SIG-M5 treated with dmso at 0.1 percent for 504 hours (cell line): ENCODE data around the gene LAMB2.

Experiments used
- DNase-seq: peaks from one replicate; lab custom pipeline; 2025; ENCODE audit not compliant: unreplicated experiment; lab: John Stamatoyannopoulos, UW

The LAMB2 gene

GRCh38 chr3:49161808-49162530 is 29.1 kb upstream of the LAMB2 start:
- peak; percentile 76 for DNase-seq

DNA sequence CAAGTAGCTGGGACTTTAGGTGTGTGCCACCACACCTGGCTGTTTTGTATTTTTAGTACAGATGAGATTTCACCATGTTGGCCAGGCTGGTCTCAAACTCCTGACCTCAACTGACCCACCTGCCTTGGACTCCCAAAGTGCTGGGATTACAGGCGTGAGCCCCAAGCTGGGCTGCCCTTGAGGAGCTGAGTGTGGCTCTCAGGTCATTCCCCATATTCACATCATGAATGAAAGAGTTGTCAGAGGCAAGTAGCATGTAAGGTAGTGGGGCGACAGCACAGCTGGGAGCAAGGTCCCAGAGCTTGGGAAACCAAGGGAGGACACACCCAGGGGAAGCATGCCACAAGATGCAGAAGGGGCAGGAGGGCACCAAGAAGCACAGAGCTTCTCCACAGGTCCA is 28.3 kb upstream of the LAMB2 start:
- no peak for DNase-seq

GRCh38 chr3:49158792-49159191 is 25.9 kb upstream of the LAMB2 start:
- no peak for DNase-seq

DNA sequence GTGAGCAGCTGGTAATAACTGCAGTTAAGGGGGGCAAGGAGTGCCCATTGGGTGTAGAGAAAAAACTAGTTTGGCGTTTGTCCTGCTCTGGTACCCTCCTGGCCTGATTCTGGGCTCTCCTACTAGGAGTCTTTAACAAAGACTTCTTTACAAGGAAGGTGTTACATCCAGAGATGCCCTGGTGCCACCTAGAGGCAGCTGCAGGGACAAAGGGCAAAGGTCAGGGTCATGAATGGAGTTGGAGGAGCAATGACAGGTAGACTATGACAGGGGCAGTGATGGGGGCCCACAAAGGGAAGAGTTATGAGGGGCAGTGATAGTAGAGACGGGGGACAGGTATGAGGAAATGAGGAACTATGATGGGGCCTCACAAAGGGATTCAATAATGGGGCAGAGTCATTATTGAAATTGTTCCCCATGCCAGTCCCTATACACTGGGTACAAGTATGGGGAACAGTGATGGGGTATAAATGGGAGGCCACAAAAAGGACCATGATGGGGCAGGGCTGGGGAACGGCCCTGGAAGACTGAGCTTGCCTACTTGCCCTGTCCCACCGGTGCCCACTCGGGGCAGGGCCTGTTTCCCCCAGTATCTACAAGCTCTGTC is 25.4 kb upstream of the LAMB2 start:
- DNase-seq, result peak; percentile 30

DNA sequence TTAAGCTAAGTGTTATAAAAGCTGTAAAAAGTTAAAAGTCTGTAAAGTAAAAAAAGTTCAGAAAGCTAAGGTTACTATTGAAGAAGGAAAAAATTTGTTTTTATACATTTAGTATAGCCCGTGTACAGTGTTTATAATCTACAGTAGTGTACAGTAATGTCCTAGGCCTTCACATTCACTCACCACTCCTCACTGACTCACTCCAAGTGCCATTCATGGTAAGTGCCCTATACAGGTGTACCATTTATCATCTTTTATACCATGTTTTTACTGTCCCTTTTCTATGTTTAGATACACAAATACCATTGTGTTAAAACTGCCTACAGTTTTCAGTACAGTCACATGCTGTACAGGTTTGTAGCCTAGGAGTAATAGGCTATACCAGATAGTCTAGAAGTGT is 24.4 kb upstream of the LAMB2 start:
- no peak for DNase-seq

DNA sequence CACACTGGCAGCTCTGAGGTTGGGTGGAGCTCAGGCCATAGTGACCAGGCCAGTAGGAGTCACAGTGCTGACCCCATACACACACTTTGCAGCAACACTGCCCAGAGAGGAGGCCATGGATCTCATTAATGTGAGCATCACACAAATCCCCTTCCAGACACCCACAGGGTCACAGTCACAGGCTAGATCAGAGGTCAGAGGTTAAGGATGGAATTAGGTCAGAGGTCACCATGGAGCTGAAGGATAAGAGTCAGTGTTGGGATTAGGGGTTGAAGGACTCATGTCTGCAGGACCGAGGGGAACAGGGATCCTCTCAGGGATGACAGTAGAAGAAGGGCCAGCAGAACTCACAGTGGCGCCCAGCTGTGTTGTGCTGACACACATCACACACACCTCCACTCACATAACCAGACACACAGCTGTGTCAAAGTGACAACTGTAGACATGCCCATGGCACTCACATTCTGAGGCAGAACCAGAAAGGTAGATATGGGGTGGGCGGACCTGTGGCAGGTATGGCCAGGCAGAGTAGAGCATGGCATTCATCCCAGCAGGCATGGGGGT is 20.6 kb upstream of the LAMB2 start:
- DNase-seq, result no peak

GRCh38 chr3:49151610-49152009 is 18.8 kb upstream of the LAMB2 start:
- no peak for DNase-seq

DNA sequence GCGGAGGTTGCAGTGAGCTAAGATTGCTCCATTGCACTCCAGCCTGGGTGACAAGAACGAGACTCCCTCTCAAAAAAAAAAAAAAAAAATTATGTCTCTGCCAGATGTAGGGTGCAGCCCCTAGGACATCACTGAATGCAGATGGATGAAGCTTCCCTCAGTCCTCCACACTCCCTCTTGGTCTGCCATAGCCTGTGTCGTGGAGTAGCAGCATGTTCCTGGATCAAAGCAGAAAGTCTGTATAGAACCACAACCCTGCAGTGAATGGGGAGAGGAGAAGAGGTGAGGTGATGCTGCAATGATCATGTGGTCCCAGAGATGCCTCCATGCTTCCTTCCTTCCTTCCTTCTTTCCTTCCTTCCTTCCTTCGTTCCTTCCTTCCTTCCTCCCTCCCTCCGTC is 15.3 kb upstream of the LAMB2 start:
- DNase-seq, result no peak

- DNase-seq, result no peak
Measured at GRCh38 chr3:49140080-49140479, 7.2 kb upstream of the LAMB2 start.

DNA sequence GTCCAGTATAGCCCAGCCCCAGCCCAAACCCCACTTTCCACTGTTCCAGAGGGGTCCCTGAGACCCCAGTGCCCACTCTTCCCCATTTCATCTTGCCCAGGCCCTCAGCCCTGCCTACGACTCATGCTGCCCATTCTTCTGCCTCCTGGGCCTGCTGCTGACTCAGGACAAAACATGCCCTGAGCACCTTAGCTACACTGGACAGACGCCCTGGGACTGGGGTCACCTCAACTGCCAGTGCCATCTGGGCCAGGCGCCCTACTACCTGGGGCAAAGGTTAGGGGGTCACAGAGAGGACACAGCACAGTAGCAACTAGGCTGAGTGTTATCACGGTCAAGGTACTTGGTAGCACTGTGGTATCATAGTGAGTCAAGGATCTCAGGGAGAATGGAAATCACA is 2.6 kb upstream of the LAMB2 start:
- DNase-seq, result no peak

DNA sequence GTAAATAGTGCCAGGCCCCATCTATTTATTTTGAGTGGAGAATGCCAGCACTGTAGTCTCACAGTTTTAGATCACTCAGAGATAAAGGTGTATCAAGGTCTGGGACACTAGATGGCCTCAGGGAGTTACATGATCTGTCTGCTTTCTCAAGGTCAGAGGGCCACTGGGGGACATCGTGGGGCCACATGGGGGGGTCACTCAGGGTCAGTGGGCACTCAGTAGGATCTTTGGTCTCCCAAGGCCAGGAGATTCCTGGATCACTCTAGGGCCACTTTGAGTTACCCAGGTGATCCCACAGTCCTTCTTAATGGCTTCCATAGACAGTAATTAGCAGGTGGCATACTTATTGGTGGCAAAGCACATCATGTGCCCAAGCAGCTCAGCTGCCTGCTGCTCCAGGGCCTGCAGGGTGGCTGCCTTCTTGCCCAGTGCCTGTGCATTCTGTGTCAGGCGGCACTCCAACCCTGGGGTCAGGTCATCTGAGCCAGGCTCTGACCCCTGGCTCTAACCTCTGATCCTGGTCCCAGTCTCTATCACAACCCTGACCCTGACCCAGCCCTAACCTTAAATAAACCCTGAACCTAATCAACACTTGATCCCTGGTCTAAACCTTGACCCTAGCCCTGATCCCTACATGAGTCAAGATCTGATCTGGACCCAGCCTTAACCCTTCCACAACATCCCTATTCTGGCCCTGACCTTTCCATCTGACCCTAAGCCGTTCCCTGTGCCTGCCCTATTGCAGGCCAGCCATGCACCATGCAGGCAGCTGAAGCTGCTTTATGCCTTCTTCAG is 1.8 kb upstream of the LAMB2 start:
- DNase-seq, result no peak

DNA sequence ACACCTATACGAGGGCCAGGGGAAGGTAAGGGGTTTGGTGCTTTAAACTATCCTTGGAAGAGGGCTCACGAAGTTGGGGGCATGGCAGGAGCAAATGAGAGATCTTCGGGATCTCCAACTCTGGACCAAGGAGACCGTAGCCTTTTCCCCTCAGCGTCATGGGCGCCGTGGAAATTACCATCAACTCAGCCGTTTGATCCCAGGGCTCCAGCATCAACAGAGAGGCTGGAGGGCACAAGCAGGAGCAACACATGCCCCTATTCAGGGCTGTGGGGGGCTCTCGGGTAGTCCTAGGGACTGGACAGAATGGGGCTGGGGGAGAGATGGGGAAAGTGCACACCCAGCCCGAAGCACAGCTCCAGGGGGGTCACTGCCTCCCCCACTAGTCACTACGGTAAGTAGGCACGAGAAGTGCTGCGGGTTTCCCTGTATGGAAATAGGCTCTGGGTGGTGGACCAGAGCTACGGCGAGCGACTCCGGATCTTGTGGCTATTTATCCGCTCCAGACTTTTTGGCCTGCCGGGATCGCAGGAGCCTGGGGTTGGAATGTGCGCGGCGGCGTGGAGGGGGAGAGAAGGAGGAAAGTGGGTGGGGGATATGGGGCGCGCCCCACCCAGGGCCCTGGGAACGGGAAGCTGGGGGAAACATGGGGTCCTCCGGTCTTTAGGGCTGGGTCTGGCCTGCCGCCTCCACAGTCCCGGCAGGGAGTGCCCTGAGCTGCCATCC is 539 bp upstream of the LAMB2 start:
- no peak for DNase-seq

DNA sequence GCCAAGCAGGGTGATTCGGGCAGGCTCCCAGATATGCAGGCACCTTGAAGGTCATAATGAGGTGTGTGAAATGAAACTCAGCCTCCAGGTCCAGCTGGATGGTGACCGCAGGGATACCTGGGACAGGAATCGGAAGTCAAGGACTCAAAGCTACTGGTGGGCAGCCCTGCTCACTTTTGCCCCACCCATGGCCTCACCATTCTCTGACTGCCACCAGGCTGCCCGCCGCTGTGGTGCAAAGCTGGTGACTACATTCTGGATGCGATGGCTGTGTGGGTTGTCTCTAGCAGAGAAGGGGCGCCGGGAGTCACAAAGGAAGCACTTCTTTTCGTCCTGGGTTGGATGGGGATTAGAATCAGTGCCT is 795 bp downstream of the LAMB2 start:
- DNase-seq, result no peak

GRCh38 chr3:49131576-49131975 is 1.3 kb downstream of the LAMB2 start:
- no peak for DNase-seq

DNA sequence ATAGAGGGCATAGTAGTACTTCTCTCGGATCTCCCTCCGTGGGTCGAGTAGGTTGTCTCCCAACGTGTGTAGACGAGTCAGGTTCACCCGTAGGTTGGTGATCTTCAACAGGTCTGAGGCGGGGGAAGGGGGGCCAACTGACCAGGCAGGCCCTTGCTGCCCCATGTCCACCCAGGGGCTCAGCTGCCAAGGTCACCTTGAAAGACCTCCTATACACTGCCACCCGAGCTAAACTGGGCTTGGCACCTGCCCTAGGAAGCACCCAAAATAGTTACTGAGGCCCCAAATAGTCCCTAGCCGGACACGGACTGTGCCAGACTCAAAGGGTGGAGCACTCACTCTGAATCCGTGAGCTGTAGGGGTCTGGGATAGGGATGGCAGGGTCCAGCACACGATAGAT is 1.8 kb downstream of the LAMB2 start:
- DNase-seq, result no peak

DNA sequence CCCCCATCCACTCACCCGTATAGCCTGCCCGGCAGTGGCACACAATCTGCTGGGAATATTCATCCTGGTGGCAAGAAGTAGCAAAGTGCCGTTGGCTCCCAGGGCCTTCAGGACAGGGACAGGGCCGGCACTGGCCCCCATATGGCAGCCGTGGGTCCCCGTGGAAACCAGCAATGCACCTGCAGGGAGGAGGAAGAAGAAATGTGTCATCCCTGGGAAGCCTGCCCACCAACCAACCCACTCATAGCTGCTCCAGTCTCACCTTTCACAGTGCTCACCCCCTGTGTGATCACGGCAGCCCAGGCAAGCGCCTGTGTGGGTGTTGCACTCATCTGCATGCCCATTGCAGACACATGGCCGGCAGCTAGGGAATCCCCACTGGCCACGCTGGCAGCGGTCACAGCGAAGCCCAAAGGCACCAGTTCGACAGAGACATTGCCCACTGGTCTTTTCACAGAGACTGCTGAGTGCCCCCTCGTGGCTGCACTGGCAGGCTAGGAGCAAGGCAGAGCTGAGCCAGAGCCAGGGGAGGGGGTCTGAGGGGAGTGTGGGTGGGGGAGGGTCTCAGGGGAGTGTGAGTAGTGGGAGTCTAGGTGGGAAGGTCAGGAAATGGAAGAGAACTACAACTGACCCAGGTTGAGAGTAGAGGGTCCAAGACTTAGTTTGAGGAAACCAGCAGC is 7.7 kb downstream of the LAMB2 start:
- DNase-seq, result no peak

DNA sequence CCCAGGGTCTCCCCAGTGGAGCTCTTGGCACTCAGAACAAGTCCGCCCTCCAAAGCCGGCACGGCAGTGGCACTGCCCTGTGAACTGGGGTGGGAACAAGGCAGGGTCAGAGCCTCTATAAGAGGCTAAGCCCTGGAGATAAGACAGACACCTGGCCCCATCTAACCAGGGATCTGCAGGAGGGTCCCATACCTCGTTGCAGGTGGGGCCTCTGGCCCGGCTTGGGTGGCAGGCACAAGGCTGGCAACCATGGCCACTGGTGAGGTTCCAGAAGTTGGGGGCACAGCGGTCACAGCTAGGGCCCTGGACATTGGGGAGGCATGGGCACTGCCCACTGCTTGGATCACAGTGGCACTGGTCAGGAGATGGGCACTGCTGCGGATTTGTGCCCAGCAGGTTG is 8.6 kb downstream of the LAMB2 start:
- DNase-seq, result no peak

- no peak for DNase-seq
Measured at GRCh38 chr3:49123687-49124086, 9.2 kb downstream of the LAMB2 start.

DNA sequence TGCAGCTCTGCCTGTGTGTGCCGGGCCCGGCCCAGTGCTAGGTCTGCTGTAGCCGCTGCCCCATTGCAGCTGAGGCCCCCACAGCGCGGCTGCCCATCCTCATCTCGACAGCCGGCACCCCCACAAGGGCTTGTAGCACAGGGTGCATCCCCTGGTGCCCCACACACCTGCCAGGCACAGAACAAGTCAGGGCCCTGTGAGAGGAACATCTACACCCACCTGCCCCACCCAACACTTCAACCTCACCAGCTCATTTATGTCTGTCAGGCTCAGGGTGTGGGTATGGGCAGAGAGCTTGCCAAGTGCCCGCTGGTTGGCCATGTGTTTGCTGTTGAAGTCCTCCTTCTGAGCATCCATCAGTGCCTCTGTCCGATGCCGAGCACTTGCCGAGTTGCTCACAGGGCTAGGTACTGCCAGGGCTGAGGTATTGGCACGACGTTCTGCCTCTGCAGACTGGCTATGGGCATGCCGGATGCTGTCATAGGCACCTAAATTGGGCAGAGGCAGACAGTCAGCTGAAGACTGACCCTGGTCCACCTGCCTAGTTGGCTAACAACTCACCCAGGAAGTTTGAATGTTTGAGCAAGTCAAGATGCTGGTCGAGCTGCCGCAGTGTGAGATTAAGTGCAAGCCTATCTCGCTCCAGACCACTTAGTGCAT is 9.8 kb downstream of the LAMB2 start:
- no peak for DNase-seq

- DNase-seq, result no peak
Measured at GRCh38 chr3:49122451-49122850, 10.4 kb downstream of the LAMB2 start.
